HG03575 (cell line): ENCODE results near the gene DCXR.

Source experiments
- ATAC-seq: cut with Tn5 transposase; IDR thresholded peaks from one replicate; pipeline ENCODE4 v1.9.1; 2021; ENCODE audit not compliant: unreplicated experiment, insufficient number of reproducible peaks, low FRiP score; ENCODE audit errors: extremely low read depth

DCXR gene

DNA sequence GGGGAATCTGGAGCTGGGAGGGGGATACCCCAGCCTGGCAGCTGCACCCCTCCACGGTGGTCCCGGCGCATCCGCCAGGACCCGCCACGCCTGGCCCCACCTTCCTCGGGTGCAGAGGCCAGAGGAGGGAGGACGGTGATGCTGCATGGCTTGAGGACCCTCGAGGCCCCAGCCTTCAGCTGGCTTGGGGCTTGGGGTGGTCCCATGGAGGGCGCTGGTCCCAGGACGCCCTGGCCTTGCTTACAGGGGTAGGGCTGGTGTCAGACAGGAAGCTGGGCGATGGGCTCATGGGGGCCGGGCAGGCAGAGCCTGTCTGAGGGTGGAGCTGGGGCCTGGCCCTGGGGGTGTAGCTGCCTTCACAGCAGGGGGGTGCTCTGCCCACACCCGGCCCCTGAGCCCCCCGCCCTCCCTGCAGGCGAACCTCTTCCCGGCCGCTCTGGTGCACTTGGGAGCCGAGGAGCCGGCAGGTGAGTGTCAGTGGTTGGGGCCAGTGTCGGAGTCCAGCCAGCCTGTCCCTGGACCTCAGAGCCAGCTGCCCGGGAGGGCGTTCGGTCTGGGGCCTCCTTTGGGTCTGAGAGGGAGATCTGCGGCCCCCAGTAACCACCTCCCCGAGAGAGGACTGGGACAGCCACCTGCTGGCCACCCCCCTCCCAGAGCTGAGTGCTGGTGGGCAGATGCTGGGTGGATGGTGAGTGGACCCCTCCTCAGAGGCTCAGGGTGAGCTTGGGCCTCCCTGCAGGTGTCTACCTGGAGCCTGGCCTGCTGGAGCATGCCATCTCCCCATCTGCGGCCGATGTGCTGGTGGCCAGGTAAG is 21.2 kb downstream of the DCXR start:
- ATAC-seq: no peak

- ATAC-seq: no peak
Observed at GRCh38 chr17:82015311-82015971, 22.1 kb downstream of the DCXR start.

GRCh38 chr17:82014971-82015310 is 22.6 kb downstream of the DCXR start:
- no peak for ATAC-seq

DNA sequence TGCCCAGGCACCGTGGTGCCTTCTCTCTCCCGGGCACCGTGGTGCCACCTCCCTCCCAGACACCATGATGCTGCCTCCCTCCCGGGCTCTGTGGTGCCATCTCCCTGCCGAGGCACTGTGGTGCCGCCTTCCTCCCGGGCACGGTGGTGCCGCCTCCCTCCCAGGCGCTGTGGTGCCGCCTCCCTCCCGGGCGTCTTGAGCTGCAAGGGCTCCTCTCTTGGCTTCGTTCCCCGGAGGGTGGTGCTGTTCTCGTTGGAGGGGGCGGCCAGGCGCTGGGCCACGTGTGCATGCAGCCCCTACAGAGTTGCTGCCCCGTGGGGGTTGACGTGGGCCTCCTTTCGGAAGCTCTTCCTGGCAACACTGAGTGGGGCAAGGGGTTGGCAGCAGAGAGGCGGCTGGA is 23.1 kb downstream of the DCXR start:
- no peak for ATAC-seq

GRCh38 chr17:82013772-82014321 is 23.6 kb downstream of the DCXR start:
- no peak for ATAC-seq

DNA sequence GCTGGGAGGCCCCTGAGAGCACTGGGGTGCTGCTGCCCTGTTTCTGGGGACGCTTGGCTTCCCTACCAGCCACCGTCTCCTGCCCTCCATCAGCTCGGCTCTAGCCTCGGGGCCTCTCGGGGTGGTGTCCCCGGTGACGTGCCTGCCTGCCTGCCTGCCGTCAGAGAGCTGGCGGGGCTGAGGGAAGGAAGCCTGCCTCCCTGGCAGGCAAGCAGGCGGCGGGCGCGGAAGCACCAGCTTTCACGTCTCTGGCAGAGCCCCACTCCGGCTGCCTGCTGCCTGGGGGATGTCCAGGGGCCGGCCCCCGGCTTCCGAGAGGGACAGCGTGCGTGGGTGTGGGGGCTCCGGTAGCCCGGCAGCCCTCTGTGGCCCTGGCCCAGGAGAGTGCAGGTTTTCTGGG is 24.2 kb downstream of the DCXR start:
- no peak for ATAC-seq

GRCh38 chr17:82012640-82013295 is 24.7 kb downstream of the DCXR start:
- ATAC-seq: no peak

DNA sequence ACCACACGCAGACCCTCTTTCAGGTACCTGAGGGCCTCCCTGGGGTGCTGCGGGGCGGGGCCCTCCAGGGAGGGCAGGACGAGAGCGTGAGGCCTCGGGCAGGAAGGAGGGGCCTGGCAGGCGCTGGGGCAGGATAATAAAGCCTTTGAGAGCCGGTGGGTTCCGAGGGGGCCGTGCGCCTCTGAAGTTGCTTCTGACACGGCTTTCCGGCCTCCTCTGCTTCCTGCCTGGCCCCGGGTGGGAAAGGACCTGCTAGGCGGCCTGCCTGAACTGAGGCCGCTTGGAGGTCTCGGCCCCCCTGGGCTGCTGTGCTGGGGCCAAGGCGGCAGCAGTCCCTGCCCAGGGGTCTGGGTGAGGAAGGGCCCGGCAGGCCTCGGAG is 25.2 kb downstream of the DCXR start:
- no peak for ATAC-seq

- ATAC-seq: no peak
Observed at GRCh38 chr17:82011617-82012187, 25.8 kb downstream of the DCXR start.

- ATAC-seq: no peak
Observed at GRCh38 chr17:82010575-82011525, 26.6 kb downstream of the DCXR start.

GRCh38 chr17:82009413-82009812 is 28.1 kb downstream of the DCXR start:
- ATAC-seq: no peak

- ATAC-seq: no peak
Observed at GRCh38 chr17:82008941-82009405, 28.5 kb downstream of the DCXR start.

- no peak for ATAC-seq
Observed at GRCh38 chr17:82008258-82008940, 29.1 kb downstream of the DCXR start.

GRCh38 chr17:82007495-82008257 is 29.8 kb downstream of the DCXR start:
- ATAC-seq: no peak

DNA sequence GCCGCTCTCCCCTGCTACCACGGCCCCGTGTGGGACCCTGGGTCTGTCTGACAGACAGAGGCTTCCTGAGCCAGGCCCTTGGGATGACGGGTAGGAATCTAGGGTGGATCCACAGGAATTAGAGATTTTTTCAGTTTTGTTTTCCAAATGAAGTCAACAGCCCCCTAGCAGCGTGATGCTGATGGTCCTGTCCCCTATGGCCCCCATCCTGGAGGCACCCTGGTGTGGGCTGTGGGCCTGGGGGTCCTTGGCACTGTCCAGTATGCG is 30.3 kb downstream of the DCXR start:
- ATAC-seq: no peak

DNA sequence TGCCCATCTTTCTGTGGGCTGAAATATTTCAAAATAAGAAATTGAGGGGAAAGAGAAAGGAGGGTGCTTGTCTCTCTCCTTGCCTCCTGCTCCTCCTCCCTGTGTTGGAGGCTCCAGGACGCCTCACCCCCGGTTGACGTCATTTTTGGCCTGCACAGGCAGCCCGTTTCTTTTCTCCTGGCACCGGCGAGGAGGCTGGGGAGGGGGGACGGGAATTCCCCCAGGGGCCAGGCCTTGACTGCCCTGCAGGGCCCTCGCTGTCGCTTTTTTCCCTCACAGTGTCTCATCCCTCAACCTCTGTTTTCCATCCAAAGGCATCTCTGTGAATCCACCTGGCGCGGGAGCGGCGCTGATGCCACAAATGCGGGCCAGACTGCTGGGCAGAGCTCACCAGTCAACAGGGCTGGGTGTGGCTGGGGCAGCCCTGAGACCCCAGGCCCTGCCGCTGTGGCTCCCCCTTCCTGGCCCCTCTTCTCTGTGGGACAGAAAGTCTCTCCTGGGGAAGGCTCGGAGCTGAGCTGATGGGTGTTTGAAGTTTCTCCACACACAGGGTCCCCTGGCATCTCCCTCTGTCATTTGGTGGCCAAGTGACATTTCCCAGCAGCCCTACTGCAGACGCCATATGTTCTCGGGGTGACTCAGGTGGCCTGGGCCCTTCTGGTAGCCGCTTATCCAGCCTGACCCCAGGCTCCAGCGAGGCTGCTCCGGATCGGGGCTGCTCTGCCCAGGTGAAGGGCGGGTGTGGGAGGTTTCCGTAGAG is 30.8 kb downstream of the DCXR start:
- ATAC-seq: no peak
